Panc1 (cell line): ENCODE results near the gene ACTR1B. TPM values are rescaled to one million over a fixed set of nuclear protein-coding genes. Genes with fewer than 3 reads are reported as not detected.

Source experiments
- ATAC-seq: fragments of 200-7000 bp; cut with Tn5 transposase; 2 replicates; pipeline ENCODE4 v1.9.1; 2020; ENCODE audit warnings: mild to moderate bottlenecking, moderate library complexity
- BruUV-seq: library from RNA; stranded (reverse); fragments of 400-500 nt; replicated peaks from 2 replicates; lab custom pipeline; 2021; lab: Mats Ljungman, UMichigan
- CTCF ChIA-PET: fragments of 300-600 bp; sonication (Branson Sonifier 250); formaldehyde crosslinking; loops from one replicate; lab custom pipeline; 2022; ENCODE audit warnings: antibody characterized with exemption; lab: Charles Lee
- POLR2A ChIA-PET: fragments of 300-600 bp; sonication (Branson Sonifier 250); formaldehyde crosslinking; loops from one replicate; lab custom pipeline; 2022; ENCODE audit warnings: antibody characterized with exemption; lab: Charles Lee
- DNase-seq: peaks from one replicate; pipeline ENCODE4 v3.0.0-alpha.2; 2010; ENCODE audit warnings: low read depth, low spot score
- H3K27ac ChIP-seq: 2 replicates; pipeline ENCODE4 v1.5.1; 2011; ENCODE audit warnings: mild to moderate bottlenecking, low read length, inconsistent platforms
- H3K27me3 ChIP-seq: fragments of 200-500 bp; sonication (Bioruptor generic); 2 replicates; pipeline ENCODE4 v1.6.0; 2014; ENCODE audit warnings: low read length, inconsistent platforms; ENCODE audit not compliant: control insufficient read depth, insufficient read depth
- H3K36me3 ChIP-seq: fragments of 200-500 bp; sonication (Bioruptor generic); 2 replicates; pipeline ENCODE4 v1.5.1; 2014; ENCODE audit warnings: inconsistent platforms, mild to moderate bottlenecking, low read length, moderate library complexity; ENCODE audit not compliant: control insufficient read depth, insufficient read depth
- H3K4me1 ChIP-seq: 2 replicates; pipeline ENCODE4 v1.5.1; 2011; ENCODE audit warnings: inconsistent platforms, mild to moderate bottlenecking, low read length, moderate library complexity; ENCODE audit not compliant: control insufficient read depth, insufficient read depth
- H3K4me3 ChIP-seq, 2 experiments: 2 replicates each; pipeline ENCODE4 v1.5.1; 2011 to 2012; ENCODE audit warnings: low read depth in 2 of 2, low read length in 2 of 2, mild to moderate bottlenecking in 2 of 2, inconsistent platforms in 1 of 2, moderate library complexity in 1 of 2
- H3K9me3 ChIP-seq: fragments of 200-500 bp; sonication (Bioruptor generic); 2 replicates; pipeline ENCODE4 v1.5.1; 2014; ENCODE audit warnings: low read depth, mild to moderate bottlenecking, inconsistent platforms, low read length, moderate library complexity; ENCODE audit not compliant: control insufficient read depth, insufficient read depth
- CTCF ChIP-seq: fragments of 450-650 bp; IDR thresholded peaks from 2 replicates; pipeline ENCODE4 v1.5.1; 2017; ENCODE audit warnings: mild to moderate bottlenecking
- POLR2AphosphoS5 ChIP-seq: IDR thresholded peaks from 2 replicates; pipeline ENCODE4 v1.6.1; 2012; ENCODE audit warnings: mild to moderate bottlenecking, low read depth, low read length, moderate library complexity
- SIN3A ChIP-seq: IDR thresholded peaks from 2 replicates; pipeline ENCODE4 v1.6.1; 2012; ENCODE audit warnings: low read depth, mild to moderate bottlenecking, low read length, moderate library complexity, borderline replicate concordance; ENCODE audit not compliant: insufficient read depth
- TCF7L2 ChIP-seq: IDR thresholded peaks from 2 replicates; pipeline ENCODE4 v1.6.1; 2011; ENCODE audit warnings: mild to moderate bottlenecking, low read depth, low read length, inconsistent platforms
- in situ Hi-C: cut with HindIII; loops from 2 replicates; pipeline ENCODE4 v1.10.0; 2016; ENCODE audit warnings: low sequenced_read_pairs, low pct_unique_long_range_greater_than_20kb
- intact Hi-C: fragments of 100-400 bp; cut with micrococcal nuclease; formaldehyde crosslinking; loops from one replicate; pipeline ENCODE4 v1.10.0; 2022; ENCODE audit not compliant: unreplicated experiment
- total RNA-seq: library from RNA; stranded (reverse); gene quantifications from one replicate; pipeline ENCODE4 v1.2.1, GENCODE V29; 2021; ENCODE audit not compliant: unreplicated experiment
- TF ChIP-seq, protein P1 (sequence below), 2 experiments: IDR thresholded peaks; 2 replicates each; pipeline ENCODE4 v1.6.1; 2011 to 2012; ENCODE audit warnings: low read depth in 2 of 2, control low read depth in 1 of 2, low read length in 1 of 2, mild to moderate bottlenecking in 1 of 2, moderate library complexity in 1 of 2; ENCODE audit not compliant: insufficient read depth in 1 of 2

ACTR1B gene
- total RNA-seq, 1 experiment from 2014 or later: 28.1 TPM

DNA sequence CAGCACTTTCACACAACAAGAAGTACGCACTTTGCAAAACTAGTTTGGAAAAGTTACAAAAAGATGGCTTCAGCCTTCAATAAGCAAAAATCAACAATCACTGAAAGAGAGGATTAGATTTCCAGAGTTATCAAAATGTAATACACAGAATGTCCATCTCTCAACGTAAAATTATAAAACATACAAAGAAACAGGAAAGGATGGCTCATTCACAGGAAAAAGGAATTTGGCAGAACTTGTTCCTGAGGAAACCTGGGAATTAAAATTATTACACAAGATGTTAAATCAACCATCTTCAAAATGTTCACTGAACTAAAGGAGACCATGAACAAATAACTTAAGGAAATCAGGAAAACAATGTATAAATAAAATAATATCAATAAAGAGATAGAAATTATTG, 13.6 kb upstream of the ACTR1B start:
- Histone ChIP-seq H3K4me3 (no peak overlapping the region), H3K36me3 (no peaks in the 10 kb centered on the region), H3K27ac (no peak overlapping the region), H3K9me3 (no peaks in the 10 kb centered on the region), H3K4me1 (no peaks in the 10 kb centered on the region), H3K27me3 (no peaks in the 10 kb centered on the region)
- ATAC-seq (no peak), DNase-seq (no peak)
- POLR2A ChIA-PET: no interaction called here
- no peak for TF ChIP-seq SIN3A
- TF ChIP-seq, protein P1, sequence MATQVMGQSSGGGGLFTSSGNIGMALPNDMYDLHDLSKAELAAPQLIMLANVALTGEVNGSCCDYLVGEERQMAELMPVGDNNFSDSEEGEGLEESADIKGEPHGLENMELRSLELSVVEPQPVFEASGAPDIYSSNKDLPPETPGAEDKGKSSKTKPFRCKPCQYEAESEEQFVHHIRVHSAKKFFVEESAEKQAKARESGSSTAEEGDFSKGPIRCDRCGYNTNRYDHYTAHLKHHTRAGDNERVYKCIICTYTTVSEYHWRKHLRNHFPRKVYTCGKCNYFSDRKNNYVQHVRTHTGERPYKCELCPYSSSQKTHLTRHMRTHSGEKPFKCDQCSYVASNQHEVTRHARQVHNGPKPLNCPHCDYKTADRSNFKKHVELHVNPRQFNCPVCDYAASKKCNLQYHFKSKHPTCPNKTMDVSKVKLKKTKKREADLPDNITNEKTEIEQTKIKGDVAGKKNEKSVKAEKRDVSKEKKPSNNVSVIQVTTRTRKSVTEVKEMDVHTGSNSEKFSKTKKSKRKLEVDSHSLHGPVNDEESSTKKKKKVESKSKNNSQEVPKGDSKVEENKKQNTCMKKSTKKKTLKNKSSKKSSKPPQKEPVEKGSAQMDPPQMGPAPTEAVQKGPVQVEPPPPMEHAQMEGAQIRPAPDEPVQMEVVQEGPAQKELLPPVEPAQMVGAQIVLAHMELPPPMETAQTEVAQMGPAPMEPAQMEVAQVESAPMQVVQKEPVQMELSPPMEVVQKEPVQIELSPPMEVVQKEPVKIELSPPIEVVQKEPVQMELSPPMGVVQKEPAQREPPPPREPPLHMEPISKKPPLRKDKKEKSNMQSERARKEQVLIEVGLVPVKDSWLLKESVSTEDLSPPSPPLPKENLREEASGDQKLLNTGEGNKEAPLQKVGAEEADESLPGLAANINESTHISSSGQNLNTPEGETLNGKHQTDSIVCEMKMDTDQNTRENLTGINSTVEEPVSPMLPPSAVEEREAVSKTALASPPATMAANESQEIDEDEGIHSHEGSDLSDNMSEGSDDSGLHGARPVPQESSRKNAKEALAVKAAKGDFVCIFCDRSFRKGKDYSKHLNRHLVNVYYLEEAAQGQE (IDR thresholded peaks at IDR 0.05; ENCODE audit: insufficient read depth in 1 of 2, low read depth in 2 of 2, low read length in 1 of 2): no peak
- TF ChIP-seq TCF7L2: no peak
- TF ChIP-seq CTCF: no peak
- intact Hi-C loops: no loop called here
- CTCF ChIA-PET: no interaction called here
- no TSS peak for BruUV-seq
- in situ Hi-C loops: no loop called here

DNA sequence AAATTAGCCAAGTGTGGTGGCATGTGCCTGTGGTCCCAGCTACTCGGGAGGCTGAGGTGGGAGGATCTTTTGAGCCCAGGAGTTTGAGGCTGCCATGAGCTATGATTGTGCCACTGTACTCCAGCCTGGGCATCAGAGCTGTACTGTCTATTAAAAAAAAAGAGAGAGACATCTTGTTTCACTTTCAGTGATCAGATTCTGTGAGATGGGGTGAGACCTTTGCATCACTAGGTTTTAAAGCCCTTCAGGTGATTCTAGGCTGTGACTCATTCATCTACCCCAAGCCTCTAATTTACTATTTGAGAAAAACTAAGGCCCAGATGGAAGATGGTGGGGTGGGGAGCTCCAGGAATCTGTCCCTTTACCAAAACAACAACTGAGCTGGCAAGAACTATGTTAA, 12.8 kb upstream of the ACTR1B start:
- in situ Hi-C loops: no loop called here
- TF ChIP-seq, protein P1 (IDR thresholded peaks at IDR 0.05; ENCODE audit: insufficient read depth in 1 of 2, low read depth in 2 of 2, low read length in 1 of 2): no peak
- TF ChIP-seq SIN3A (no peak), CTCF (no peak), TCF7L2 (no peak), POLR2AphosphoS5 (no peak)

More for the DNA sequence above, 12.8 kb upstream of the ACTR1B start:
- DNase-seq: no peak
- no peaks in the 10 kb centered on the region for H3K4me1 ChIP-seq
- POLR2A ChIA-PET: no interaction called here
- no peaks in the 10 kb centered on the region for H3K36me3 ChIP-seq
- H3K4me3 ChIP-seq: no peak overlapping the region
- intact Hi-C loops: no loop called here
- H3K27ac ChIP-seq: no peak overlapping the region
- no peaks in the 10 kb centered on the region for H3K27me3 ChIP-seq
- CTCF ChIA-PET: no interaction called here
- no TSS peak for BruUV-seq
- H3K9me3 ChIP-seq: no peaks in the 10 kb centered on the region
- ATAC-seq: no peak
